Panc1 (cell line): ENCODE results near the gene C17orf78. TPM values are rescaled to one million over a fixed set of nuclear protein-coding genes. Genes with fewer than 3 reads are reported as not detected.

Source experiments
- ATAC-seq: fragments of 200-7000 bp; cut with Tn5 transposase; 2 replicates; pipeline ENCODE4 v1.9.1; 2020; ENCODE audit warnings: mild to moderate bottlenecking, moderate library complexity
- BruUV-seq: library from RNA; stranded (reverse); fragments of 400-500 nt; replicated peaks from 2 replicates; lab custom pipeline; 2021; lab: Mats Ljungman, UMichigan
- CTCF ChIA-PET: fragments of 300-600 bp; sonication (Branson Sonifier 250); formaldehyde crosslinking; loops from one replicate; lab custom pipeline; 2022; ENCODE audit warnings: antibody characterized with exemption; lab: Charles Lee
- POLR2A ChIA-PET: fragments of 300-600 bp; sonication (Branson Sonifier 250); formaldehyde crosslinking; loops from one replicate; lab custom pipeline; 2022; ENCODE audit warnings: antibody characterized with exemption; lab: Charles Lee
- DNase-seq: peaks from one replicate; pipeline ENCODE4 v3.0.0-alpha.2; 2010; ENCODE audit warnings: low read depth, low spot score
- H3K27ac ChIP-seq: 2 replicates; pipeline ENCODE4 v1.5.1; 2011; ENCODE audit warnings: mild to moderate bottlenecking, low read length, inconsistent platforms
- H3K27me3 ChIP-seq: fragments of 200-500 bp; sonication (Bioruptor generic); 2 replicates; pipeline ENCODE4 v1.6.0; 2014; ENCODE audit warnings: low read length, inconsistent platforms; ENCODE audit not compliant: control insufficient read depth, insufficient read depth
- H3K36me3 ChIP-seq: fragments of 200-500 bp; sonication (Bioruptor generic); 2 replicates; pipeline ENCODE4 v1.5.1; 2014; ENCODE audit warnings: inconsistent platforms, mild to moderate bottlenecking, low read length, moderate library complexity; ENCODE audit not compliant: control insufficient read depth, insufficient read depth
- H3K4me1 ChIP-seq: 2 replicates; pipeline ENCODE4 v1.5.1; 2011; ENCODE audit warnings: inconsistent platforms, mild to moderate bottlenecking, low read length, moderate library complexity; ENCODE audit not compliant: control insufficient read depth, insufficient read depth
- H3K4me3 ChIP-seq, 2 experiments: 2 replicates each; pipeline ENCODE4 v1.5.1; 2011 to 2012; ENCODE audit warnings: low read depth in 2 of 2, low read length in 2 of 2, mild to moderate bottlenecking in 2 of 2, inconsistent platforms in 1 of 2, moderate library complexity in 1 of 2
- H3K9me3 ChIP-seq: fragments of 200-500 bp; sonication (Bioruptor generic); 2 replicates; pipeline ENCODE4 v1.5.1; 2014; ENCODE audit warnings: low read depth, mild to moderate bottlenecking, inconsistent platforms, low read length, moderate library complexity; ENCODE audit not compliant: control insufficient read depth, insufficient read depth
- POLR2AphosphoS5 ChIP-seq: IDR thresholded peaks from 2 replicates; pipeline ENCODE4 v1.6.1; 2012; ENCODE audit warnings: mild to moderate bottlenecking, low read depth, low read length, moderate library complexity
- REST ChIP-seq, 2 experiments: IDR thresholded peaks; 2 replicates each; pipeline ENCODE4 v1.6.1; 2011 to 2012; ENCODE audit warnings: low read depth in 2 of 2, control low read depth in 1 of 2, low read length in 1 of 2, mild to moderate bottlenecking in 1 of 2, moderate library complexity in 1 of 2; ENCODE audit not compliant: insufficient read depth in 1 of 2
- SIN3A ChIP-seq: IDR thresholded peaks from 2 replicates; pipeline ENCODE4 v1.6.1; 2012; ENCODE audit warnings: low read depth, mild to moderate bottlenecking, low read length, moderate library complexity, borderline replicate concordance; ENCODE audit not compliant: insufficient read depth
- TCF7L2 ChIP-seq: IDR thresholded peaks from 2 replicates; pipeline ENCODE4 v1.6.1; 2011; ENCODE audit warnings: mild to moderate bottlenecking, low read depth, low read length, inconsistent platforms
- in situ Hi-C: cut with HindIII; loops from 2 replicates; pipeline ENCODE4 v1.10.0; 2016; ENCODE audit warnings: low sequenced_read_pairs, low pct_unique_long_range_greater_than_20kb
- intact Hi-C: fragments of 100-400 bp; cut with micrococcal nuclease; formaldehyde crosslinking; loops from one replicate; pipeline ENCODE4 v1.10.0; 2022; ENCODE audit not compliant: unreplicated experiment
- total RNA-seq: library from RNA; stranded (reverse); gene quantifications from one replicate; pipeline ENCODE4 v1.2.1, GENCODE V29; 2021; ENCODE audit not compliant: unreplicated experiment
- TF ChIP-seq, protein P1 (sequence below): fragments of 450-650 bp; IDR thresholded peaks from 2 replicates; pipeline ENCODE4 v1.5.1; 2017; ENCODE audit warnings: mild to moderate bottlenecking

Gene C17orf78
- total RNA-seq, 1 experiment from 2014 or later, result not detected

DNA sequence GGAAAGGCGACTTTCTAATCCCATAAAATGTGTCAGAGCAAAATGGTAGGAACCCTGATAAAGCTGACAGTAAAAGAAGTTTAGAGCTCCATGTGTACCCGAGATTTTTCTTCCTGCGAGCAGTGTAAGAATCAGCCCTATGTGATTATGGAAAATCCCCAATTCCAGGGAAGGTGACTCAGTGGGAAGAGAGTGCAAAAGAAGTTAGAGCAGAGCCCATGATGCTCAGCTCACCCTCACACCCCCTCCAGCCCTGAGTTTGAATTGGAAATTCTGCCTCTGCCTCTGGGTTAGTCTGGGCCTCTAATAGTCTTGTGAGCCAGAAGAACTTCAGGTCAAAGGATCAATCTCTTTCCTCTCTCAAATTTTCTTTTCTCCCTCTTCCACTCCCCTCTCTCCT lies 12.5 kb downstream of the C17orf78 start:
- in situ Hi-C loops, result no loop called here
- Histone ChIP-seq H3K4me3 (no peak overlapping the region), H3K27ac (no peak overlapping the region), H3K36me3 (no peaks in the 10 kb centered on the region), H3K9me3 (no peaks in the 10 kb centered on the region), H3K4me1 (peaks cover 3% of the 10 kb centered on the region; the same call in 1 of the 2 replicates), H3K27me3 (no peaks in the 10 kb centered on the region)
- TF ChIP-seq, protein P1, sequence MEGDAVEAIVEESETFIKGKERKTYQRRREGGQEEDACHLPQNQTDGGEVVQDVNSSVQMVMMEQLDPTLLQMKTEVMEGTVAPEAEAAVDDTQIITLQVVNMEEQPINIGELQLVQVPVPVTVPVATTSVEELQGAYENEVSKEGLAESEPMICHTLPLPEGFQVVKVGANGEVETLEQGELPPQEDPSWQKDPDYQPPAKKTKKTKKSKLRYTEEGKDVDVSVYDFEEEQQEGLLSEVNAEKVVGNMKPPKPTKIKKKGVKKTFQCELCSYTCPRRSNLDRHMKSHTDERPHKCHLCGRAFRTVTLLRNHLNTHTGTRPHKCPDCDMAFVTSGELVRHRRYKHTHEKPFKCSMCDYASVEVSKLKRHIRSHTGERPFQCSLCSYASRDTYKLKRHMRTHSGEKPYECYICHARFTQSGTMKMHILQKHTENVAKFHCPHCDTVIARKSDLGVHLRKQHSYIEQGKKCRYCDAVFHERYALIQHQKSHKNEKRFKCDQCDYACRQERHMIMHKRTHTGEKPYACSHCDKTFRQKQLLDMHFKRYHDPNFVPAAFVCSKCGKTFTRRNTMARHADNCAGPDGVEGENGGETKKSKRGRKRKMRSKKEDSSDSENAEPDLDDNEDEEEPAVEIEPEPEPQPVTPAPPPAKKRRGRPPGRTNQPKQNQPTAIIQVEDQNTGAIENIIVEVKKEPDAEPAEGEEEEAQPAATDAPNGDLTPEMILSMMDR, result no peak
- TF ChIP-seq SIN3A, result no peak
- TF ChIP-seq POLR2AphosphoS5, result no peak
- TF ChIP-seq TCF7L2, result no peak
- TF ChIP-seq REST (IDR thresholded peaks at IDR 0.05; ENCODE audit: insufficient read depth in 1 of 2, low read depth in 2 of 2, low read length in 1 of 2), result no peak
- ATAC-seq (peak; percentile 48; the same call in 1 of the 2 replicates), DNase-seq (no peak)
- no TSS peak for BruUV-seq
- POLR2A ChIA-PET, result no interaction called here
- intact Hi-C loops, result no loop called here
- CTCF ChIA-PET, result interaction anchor here (1.2 kb wide), 1 partner anchor 15 kb away, joined by 5 read pairs; no protein-coding TSS in a partner anchor

DNA sequence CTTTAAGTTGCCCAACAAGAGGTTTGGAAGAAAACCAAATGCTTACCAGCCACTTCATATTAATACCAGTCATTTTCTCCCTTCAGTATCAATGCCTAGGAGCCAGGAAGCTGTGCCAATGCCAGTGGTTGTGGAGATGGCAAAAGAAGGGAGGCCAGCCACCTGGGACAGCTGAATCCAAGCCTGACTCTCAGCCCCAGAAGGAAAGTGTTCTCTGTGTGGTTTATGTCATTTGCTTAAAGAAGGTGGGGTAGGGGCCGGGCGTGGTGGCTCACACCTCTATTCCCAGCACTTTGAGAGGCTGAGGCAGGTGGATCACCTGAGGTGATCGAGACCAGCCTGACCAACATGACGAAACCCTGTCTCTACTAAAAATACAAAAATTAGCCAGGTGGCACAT lies 13.4 kb downstream of the C17orf78 start:
- CTCF ChIA-PET, result no interaction called here
- intact Hi-C loops, result no loop called here
- H3K27ac ChIP-seq, result no peak overlapping the region
- TF ChIP-seq POLR2AphosphoS5 (no peak), SIN3A (no peak), TCF7L2 (no peak), REST (IDR thresholded peaks at IDR 0.05; ENCODE audit: insufficient read depth in 1 of 2, low read depth in 2 of 2, low read length in 1 of 2) (no peak)
- TF ChIP-seq, protein P1, result no peak
- H3K9me3 ChIP-seq, result no peaks in the 10 kb centered on the region
- no peaks in the 10 kb centered on the region for H3K36me3 ChIP-seq
- peaks cover 3% of the 10 kb centered on the region; the same call in 1 of the 2 replicates for H3K4me1 ChIP-seq
- no TSS peak for BruUV-seq
- no peak for DNase-seq
- POLR2A ChIA-PET, result no interaction called here
- H3K4me3 ChIP-seq, result no peak overlapping the region
- in situ Hi-C loops, result no loop called here
- no peaks in the 10 kb centered on the region for H3K27me3 ChIP-seq
- ATAC-seq, result no peak
